K562 (cell line): ENCODE data around the gene PRKD2. TPM values are rescaled to one million over a fixed set of nuclear protein-coding genes. Genes with fewer than 3 reads are reported as not detected.
A peak's percentile ranks its signal among the peaks of the same experiment; 100 is the strongest.

Experiments used
- ARID1B ChIP-seq: fragments of 450-650 bp; IDR thresholded peaks from 2 replicates; pipeline ENCODE4 v1.6.1; 2016; ENCODE audit warnings: antibody characterized with exemption, mild to moderate bottlenecking, inconsistent platforms
- CHAMP1 ChIP-seq: fragments of 450-650 bp; IDR thresholded peaks from 2 replicates; pipeline ENCODE4 v1.6.1; 2016; ENCODE audit warnings: mild to moderate bottlenecking
- HMG20A ChIP-seq: fragments of 450-650 bp; formaldehyde crosslinking; conservative IDR thresholded peaks from 2 replicates; pipeline ENCODE4 v1.4.0; 2020; ENCODE audit warnings: mild to moderate bottlenecking, mixed read lengths
- PTRF ChIP-seq: fragments of 450-650 bp; IDR thresholded peaks from 2 replicates; pipeline ENCODE4 v1.6.1; 2016; ENCODE audit warnings: mild to moderate bottlenecking, missing genetic modification characterization, missing compliant biosample characterization
- RAD51 ChIP-seq: fragments of 450-650 bp; IDR thresholded peaks from 2 replicates; pipeline ENCODE4 v1.7.1; 2016; ENCODE audit warnings: low read depth, mild to moderate bottlenecking, borderline replicate concordance
- RFX7 ChIP-seq: fragments of 250-450 bp; sonication (Bioruptor Pico); IDR thresholded peaks from 2 replicates; pipeline ENCODE4 v1.5.1; 2021; ENCODE audit warnings: mild to moderate bottlenecking
- ZNF316 ChIP-seq: fragments of 450-650 bp; IDR thresholded peaks from 2 replicates; pipeline ENCODE4 v1.6.1; 2016
- ZNF764 ChIP-seq: fragments of 250-450 bp; sonication (Bioruptor Pico); IDR thresholded peaks from 2 replicates; pipeline ENCODE4 v1.4.0; 2020; ENCODE audit warnings: low read depth, mild to moderate bottlenecking, moderate library complexity
- polyA plus RNA-seq, 8 experiments: library from polyadenylated mRNA; depleted of rRNA in 4 of 8; stranded (reverse) in 5 of 8; unstranded in 3 of 8; fragments of >200 nt; fragmentation: Nextera tagmentation in 2 of 8; fragmentation: Illumina TruSeq in 1 of 8; extraction: Ambion mirVana in 2 of 8; extraction: Trizol in 1 of 8; gene quantifications; 2 replicates each; pipeline versions ENCODE4 v1.2.1 to v1.2.3, GENCODE V29; 2011 to 2014; ENCODE audit warnings: inconsistent platforms in 1 of 8, missing spikeins in 1 of 8
- total RNA-seq, 7 experiments: library from RNA; depleted of rRNA in 6 of 7; stranded (reverse); fragments of >200 nt in 6 of 7; fragmentation: Illumina TruSeq in 2 of 7; extraction: Trizol in 2 of 7; gene quantifications; 2 replicates each; pipeline versions ENCODE4 v1.2.1 to v1.2.3, GENCODE V29; 2011 to 2021; ENCODE audit warnings: low replicate concordance in 1 of 7
- TF ChIP-seq, protein P1 (sequence below): sonication (generic); formaldehyde crosslinking; IDR thresholded peaks from 2 replicates; pipeline ENCODE4 v1.8.1; 2023; ENCODE audit warnings: mild to moderate bottlenecking, missing genetic modification reagents

Gene PRKD2
- total and polyA plus RNA-seq, 9 of the 15 experiments (the other 6 are each of a cell fraction or from before 2014, with no cell fraction given), result 1.8 to 60.0 (median 15.0) TPM

DNA sequence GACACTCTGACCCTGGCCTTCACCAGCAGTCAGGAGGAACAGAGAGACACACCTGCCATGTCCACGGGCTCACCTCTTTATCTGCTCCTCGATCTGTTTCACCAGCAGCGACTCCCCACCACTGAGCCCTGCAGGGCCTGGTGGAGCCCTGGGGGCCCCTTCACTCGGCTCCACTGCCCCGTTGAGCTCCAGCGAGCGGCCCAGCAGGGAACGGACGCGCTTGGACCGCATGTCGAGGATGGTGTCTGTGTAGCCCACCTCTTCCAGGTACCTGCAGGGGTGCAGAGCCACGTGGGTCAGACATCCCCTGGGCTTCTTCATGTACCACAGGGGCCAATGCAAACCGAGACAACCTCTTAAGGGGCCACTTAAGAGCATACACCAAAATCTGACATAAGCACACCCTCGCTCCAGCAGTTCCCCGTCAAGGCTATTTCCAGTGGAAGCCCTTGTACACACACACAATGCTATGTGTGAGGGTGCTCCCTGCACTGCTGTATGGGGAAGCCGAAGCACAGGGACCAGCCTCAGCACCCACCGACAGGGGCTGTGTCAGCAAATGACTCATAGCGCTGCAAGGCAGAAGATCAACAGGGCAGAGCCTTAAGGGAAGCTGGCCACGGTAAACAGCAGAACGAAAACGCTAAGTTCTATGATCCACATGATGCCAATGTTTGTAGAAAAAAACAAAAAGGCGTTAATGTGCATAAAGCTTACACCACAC is 16.2 kb upstream of the PRKD2 start (continued):
- TF ChIP-seq ZNF764 (CRISPR knock-in tag) (no peak), ZNF316 (0 out of 2 replicates have a peak, but pooled peaks have one; percentile 13), RAD51 (no peak), HMG20A (CRISPR knock-in tag) (no peak), RFX7 (CRISPR knock-in tag) (no peak), ARID1B (no peak), PTRF (no peak), CHAMP1 (no peak)
- TF ChIP-seq, protein P1, sequence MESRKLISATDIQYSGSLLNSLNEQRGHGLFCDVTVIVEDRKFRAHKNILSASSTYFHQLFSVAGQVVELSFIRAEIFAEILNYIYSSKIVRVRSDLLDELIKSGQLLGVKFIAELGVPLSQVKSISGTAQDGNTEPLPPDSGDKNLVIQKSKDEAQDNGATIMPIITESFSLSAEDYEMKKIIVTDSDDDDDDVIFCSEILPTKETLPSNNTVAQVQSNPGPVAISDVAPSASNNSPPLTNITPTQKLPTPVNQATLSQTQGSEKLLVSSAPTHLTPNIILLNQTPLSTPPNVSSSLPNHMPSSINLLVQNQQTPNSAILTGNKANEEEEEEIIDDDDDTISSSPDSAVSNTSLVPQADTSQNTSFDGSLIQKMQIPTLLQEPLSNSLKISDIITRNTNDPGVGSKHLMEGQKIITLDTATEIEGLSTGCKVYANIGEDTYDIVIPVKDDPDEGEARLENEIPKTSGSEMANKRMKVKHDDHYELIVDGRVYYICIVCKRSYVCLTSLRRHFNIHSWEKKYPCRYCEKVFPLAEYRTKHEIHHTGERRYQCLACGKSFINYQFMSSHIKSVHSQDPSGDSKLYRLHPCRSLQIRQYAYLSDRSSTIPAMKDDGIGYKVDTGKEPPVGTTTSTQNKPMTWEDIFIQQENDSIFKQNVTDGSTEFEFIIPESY (CRISPR knock-in tag), result peak; percentile 81
